Dedifferentiated amniotic fluid mesenchymal stem cell (primary cell): Measurements from ENCODE around the gene KLK11.

Experiments used
- DNase-seq: peaks from one replicate; pipeline ENCODE4 v3.0.0-alpha.2; 2016; ENCODE audit errors: extremely low spot score

Gene KLK11, protein sequence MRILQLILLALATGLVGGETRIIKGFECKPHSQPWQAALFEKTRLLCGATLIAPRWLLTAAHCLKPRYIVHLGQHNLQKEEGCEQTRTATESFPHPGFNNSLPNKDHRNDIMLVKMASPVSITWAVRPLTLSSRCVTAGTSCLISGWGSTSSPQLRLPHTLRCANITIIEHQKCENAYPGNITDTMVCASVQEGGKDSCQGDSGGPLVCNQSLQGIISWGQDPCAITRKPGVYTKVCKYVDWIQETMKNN

DNA sequence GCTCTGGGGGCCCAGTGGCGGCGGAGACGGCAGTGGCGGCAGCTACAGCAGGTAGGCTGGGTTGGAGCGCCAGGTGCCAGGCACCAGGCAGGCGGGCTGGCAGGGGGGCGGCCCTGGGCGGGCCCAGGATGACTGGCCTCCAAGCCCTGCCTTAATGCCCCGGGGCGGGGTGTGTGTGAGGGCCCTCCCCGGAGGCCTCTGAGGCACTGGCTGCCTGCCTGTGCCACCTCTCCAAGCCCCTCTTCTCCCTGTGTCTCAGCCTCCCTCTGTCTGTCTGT lies at the start of gene KLK11:
Gene KLK11 (minus strand): TSS at position 63 of the 278 bp plus-strand sequence. CDS start 985 bp downstream, outside the sequence.
- DNase-seq: no peak

DNA sequence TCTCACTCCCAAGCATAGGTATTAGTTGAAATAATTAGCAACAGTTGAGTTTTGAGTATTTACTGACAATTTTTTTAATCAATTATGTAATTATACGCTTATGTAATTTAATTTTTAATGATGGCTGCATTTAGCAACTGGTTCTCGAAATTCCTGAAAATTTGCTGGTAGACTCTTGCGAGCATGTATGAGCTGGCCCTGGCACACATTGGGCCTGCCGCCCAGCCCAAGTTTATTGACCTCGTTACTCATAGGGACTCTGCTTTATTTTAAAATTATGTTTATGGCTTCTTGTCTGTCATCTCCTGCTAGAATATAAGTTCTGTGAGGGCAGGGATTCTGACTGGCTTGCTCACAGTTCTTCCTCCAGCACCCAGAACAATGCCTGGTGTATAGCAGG lies 49.6 kb upstream of the KLK11 start:
- DNase-seq: no peak

DNA sequence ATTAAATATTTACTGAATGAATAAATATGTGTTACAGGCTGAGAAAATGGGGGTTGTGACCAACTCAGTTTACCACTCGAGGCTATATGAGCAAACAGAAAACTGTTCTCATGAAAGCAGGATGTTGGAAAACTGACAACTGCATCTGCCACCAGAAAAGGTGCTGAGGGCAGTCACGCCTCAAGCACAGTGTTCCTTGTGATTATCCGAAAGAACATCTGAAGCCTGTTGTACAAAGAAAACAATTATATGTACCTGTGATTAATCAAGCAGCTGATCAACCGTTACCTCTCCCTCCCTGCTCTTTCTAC lies 44.6 kb upstream of the KLK11 start:
- no peak for DNase-seq

DNA sequence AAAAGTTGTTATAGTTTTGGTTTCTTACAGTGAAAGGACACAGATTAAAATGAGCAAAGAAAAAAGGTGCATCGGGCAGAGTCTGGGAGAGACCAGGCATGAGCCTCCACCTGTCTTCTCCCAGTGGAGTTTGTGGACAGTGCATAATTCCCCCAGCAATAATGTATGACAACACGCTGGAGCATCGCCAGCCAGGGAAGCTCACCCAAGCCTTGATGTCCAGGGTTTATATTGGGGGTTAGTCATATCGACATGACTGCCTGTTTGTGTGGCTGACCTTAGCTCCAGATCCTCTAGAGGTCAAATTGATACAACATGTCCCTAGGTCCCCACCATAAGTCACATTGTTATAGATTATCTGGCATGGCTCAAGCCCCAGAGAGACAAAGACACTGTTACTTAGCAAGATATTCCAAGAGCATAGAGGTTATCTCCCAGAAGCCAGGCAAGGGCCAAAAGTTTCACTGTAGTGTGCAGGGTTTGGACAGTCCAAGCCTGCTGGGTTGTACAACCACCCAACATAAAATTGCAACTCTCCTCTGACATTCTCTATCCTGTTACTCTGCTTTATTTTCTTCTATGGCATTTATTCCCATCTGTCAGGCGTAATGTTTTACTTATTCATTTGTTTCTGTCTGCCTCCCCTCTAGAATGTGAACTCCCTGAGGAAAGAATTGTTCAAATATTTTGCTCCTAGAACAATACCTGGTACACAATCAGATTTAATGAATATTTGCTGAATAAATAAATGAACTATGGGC lies 44.1 kb upstream of the KLK11 start:
- DNase-seq: no peak

DNA sequence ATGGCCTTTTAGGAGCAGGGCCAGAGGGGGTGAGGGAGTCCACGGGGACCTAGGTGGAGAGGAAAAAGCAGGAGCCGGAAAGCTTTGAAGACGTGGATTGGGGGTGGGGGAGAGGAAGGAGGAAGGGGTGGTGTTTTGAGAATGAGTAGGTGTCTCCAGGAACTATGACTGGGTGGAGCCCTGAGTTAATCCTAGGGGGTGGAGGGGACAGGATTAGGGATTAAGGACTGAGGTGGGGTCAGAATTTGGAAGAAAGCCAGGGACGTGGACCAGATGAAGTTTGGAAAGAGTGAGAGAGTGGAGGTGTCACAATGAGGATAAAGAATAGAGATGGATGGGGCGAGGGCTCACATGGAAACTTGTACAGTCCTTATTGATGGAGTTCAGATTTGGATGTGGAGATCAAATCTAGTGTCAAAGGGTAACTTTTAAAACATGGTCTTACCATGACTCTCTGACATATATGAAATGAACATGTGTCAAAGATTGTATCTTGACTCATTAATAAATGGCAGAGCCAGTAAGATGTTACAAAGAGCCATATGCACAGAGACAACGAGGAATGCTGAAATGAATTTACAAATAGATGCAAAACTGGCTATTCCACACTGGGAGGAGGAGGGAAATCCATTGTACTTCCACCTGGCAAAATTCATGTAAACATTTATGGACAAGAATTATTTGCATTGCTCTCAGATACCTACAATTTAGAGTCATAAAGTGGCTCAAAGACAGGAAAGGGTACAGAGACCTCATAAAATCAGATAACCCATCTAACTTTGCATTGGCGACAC lies 40.2 kb upstream of the KLK11 start:
- no peak for DNase-seq

DNA sequence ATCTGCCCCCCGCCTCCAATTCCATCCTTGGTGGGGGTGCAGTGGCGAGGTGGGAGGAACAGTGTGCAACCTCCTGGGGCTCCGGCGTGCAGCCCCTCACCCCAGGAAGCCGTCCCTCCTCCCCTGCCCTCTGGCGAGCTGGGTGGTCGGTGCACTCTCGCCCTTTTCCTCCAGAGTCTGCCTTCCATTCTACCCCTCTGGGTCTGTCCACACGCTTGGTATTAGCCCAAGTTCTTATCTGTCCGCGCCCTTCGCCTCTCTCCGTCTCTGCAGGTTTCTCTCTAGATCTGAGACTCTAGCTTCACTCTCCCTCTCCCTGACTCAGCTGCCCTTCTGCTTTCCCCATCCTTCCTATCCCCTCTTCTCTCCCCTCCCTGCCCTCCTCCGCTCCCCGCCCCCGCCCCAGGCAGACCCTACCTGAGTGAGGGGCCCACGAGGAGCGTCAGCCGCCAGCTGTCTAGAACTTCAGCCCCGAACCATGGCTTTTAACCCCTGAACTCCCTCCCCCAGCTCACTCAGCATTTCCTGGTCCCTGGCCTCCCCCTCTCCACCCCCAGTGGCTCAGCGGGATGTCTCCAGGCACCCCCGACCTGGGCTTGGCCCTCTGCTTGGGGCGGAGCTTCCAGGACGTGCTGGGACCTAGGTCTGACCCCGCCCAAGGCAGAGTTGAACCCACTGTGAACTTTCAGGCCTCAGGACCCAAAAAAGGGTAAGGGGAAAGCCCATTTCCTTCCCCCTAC lies 39.0 kb upstream of the KLK11 start:
- DNase-seq: no peak

DNA sequence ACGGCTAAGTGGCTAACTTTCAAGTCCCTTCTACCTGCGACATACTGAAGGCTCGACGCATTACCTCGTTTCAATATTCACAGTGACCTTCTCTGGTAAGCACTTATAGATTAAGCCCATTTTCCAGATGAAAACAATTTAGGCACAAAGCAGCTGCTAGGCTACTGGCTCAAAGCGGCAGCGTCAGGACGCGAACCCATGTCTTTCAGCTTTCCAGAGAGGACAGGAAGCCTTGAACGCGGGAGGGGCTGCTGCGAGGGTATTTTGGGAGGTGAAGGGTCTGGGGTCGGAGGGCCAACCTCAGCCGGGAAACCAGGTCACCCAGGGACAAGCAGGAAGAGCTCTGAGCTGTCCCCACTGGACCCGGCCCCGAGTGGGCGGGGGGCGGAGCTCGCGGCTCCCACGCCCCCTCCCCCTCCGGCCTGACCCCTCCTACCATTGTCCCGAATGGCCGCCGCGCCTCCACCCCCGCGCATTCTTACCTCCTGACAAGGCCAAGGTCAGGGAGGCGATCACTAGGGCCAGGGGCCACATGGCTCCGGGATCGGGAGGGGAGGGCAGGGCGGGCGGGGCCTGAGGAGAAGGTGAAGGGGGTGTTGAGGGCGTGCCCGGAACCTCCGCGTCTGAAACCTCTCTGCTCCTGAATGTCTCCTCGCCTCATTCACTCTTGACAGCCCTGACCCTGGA lies 38.3 kb upstream of the KLK11 start, which contains the start of gene KLK13:
Gene KLK13 (minus strand): TSS at position 559 of the 687 bp plus-strand sequence. CDS start 25 bp downstream, at position 534.
- DNase-seq: no peak

DNA sequence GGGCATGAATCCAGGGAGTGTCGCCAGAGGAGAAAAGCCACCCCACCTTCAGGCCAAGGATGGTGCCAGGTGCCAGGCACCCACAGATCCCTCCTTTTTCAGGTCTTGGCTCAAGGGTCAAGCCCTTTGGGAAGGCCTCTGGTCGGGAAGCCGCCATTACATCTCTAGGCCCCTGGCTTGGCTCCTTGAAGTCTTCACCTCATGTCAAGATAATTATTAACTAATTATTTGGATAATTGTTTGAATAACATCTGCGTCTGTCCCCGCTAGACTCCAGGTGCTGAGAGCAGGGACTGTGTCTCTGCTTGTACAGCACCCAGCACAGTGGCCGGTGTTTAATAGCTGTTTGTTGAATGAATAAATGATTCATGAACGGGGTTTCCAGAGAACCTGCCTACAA lies 37.2 kb upstream of the KLK11 start:
- no peak for DNase-seq

DNA sequence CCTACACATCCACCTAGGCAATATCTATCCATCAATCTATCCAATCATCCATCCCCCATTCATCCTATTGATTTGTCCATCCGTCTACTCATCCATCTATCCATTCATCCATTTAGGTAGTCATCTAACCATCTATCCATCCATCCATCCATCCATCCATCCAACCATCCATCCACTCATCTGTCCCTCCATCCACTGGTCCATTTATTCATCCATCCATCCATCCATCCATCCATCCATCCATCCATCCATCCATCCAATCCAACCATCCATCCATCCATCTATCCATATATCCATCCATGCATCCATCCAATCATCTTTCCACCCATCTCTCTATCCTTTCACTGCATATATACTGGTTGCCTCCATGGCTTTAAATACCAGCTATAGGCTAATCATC lies 34.6 kb upstream of the KLK11 start:
- DNase-seq: no peak

DNA sequence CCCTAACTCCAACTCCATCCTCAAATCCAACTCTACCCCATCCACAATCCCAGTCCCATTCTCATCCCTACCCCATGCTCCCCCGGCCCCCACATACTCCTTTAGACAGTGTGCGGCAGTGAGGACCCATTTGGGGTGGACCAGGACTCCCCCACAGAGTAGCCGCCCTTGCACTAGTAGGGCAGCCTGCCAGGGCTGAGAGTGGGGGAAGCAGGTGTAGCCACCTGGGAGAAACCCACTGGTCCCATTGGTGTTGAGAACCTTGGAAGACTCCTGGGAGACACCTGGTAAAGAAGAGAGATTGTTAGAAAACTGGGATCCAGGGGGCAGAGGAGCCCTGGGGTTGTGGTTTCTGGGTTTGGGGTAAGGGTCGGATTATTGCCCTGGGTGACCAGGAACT lies 33.9 kb upstream of the KLK11 start:
- no peak for DNase-seq

DNA sequence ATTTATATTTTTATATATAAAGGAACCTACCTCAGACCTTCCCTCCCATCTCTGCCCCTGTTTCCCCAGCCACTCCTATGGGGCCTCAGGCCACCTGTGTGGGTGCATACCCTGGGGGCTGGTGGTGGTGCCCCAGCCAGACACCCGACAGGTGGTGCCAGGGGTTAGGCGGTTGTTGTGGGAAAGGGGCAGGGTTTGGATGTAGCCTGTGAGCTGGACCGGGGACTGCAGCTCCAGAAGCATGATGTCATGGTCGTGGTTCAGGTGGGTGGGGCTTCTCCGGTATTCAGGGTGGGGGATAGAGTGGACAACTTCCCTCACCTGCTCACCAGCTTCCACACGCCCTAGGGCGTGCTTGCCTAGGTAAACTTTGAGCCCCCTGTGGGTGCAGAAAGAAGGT lies 33.3 kb upstream of the KLK11 start:
- no peak for DNase-seq

DNA sequence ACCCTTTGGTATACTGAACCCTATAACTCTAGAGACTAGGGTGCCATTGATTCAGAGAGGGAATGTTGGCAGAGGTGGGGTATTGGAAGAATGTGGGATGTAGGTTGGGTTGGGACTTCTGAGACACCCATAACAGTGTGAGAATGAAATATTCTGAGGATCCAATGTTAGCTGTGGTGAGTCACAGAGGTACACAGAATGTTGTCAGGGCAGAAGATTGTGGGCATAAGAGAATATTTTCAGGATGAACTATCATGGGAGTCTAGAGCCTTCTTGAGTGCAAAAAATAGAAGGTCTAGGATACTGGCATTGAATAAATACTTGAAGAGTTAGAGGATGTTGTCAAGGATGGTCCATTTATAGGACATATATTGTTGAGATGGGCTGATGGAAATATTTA lies 29.4 kb upstream of the KLK11 start:
- no peak for DNase-seq

DNA sequence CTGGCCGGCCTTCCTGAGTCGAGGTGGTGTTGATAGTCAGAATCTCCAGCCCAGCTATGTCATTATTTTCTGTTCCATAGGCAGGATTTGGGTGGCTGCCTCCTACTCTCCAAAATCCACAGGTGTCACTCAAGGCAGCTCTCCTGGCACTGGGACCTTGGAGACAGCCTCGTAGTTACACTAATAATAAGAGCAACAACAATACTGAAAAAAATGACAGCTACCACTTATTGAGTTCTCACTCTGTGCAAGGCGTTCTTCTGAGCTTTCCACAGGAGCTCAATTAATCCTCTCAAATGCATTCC lies 20.6 kb upstream of the KLK11 start:
- no peak for DNase-seq

DNA sequence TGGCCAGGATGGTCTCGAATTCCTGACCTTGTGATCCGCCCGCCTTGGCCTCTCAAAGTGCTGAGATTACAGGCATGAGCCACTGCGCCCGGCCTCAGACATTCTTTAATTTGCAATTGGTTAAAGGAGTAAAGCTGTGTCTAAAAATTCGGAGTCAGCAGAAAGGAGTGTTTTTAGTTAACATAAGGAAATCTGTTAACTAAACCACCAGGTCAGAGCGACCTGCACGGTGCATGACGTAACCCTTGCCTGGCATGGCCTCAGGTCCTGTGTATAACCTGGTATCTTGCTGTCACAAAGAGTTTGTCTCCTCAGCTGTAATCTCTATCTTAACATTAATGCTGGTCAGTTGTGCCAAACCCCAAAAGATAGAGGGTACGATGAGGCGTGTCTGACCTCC lies 17.9 kb upstream of the KLK11 start:
- no peak for DNase-seq

DNA sequence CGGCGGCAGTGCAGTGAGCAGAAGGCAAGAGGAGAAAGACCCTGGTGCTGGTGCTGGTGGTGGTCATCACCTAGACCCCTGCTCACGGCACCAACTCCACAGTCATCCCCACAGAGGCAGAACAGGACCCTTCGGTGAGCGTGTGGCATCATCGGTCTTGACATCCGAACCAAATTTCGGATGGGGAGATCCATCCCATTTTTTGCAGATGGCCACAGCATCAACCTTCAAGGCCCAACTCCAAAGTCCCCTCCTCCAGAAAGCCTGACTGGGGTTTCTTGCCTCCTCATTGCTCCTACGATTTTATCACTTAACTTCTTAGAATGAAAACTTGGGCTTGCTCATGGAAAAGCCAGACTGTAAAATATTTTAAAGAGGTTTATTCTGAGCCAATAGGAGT lies 17.1 kb upstream of the KLK11 start:
- no peak for DNase-seq

DNA sequence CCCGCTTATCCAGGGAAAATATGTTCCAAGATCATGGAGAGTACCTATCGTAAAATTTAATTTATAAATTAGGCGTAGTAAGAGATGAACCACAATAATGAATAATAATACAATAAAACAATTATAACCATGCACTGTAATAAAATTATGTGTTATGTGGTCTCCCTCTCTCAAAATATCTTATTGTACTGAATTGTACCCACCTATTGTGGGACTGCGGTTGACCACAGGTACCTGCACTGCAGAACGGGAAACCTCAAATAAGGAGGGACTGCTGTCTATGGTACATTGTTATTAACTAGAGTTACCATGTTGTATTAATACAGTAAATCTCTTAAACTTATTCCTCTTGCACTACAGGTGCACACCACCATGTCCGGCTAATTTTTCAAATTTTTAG lies 13.7 kb upstream of the KLK11 start:
- no peak for DNase-seq

DNA sequence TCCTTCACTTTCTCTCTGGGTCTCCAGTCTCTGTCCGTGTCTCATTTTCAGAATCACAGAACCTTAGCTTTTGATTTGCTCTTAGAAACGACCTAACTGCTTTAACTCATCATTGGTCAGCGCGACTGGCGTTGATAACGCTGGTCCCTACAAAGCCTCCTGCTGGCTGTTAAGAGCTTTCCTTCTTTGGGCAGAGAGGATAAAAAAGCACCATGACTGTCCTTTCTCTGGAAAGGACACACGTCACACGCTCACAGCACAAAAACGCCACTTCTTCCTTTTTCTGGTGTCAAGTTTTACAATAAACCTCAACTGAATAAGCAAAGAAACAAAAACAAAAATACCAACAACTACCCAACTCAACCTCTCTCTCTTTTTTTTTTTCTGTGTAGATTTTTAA lies 10.1 kb upstream of the KLK11 start:
- DNase-seq: no peak

DNA sequence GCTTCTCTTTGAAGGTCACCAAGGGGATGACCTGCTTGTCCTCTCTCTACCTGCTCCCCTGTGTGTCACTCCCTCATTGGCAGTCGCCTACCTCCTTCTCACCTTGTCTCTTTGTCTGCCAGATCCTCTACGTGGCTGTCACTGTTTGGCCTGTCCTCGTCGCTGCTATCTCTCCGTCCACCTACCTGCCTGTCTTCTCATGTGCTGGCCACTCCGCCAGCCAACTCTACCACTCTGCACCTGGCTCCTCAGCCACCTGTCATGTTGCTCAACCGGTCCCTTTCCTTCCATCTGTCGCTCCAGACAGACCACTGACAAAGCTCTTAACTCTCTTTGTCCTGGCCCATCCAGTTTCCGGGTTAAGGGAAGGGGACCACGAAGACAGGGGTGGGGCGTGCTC lies 8.3 kb upstream of the KLK11 start, which contains the start of gene KLK12:
Gene KLK12 (minus strand): TSS at position 299 of the 400 bp plus-strand sequence. CDS start 381 bp downstream, outside the sequence.
- no peak for DNase-seq

DNA sequence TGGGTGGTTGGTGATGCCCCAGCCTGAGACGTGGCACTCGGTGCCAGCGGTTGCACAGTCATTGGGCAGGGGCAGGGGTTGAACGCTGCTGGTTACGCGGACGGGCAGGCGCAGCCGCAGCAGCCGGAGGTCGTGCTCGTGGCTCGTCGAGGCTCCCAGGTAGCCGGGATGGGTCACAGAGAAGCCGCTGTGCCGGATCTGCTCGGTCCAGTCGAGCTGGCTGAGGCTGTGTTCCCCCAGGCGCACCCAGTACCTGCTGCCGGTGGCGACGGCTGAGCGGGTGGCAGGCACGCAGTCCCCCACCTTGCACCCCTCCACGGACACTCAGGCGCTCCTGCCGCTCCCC lies 5.4 kb upstream of the KLK11 start:
- DNase-seq: no peak

DNA sequence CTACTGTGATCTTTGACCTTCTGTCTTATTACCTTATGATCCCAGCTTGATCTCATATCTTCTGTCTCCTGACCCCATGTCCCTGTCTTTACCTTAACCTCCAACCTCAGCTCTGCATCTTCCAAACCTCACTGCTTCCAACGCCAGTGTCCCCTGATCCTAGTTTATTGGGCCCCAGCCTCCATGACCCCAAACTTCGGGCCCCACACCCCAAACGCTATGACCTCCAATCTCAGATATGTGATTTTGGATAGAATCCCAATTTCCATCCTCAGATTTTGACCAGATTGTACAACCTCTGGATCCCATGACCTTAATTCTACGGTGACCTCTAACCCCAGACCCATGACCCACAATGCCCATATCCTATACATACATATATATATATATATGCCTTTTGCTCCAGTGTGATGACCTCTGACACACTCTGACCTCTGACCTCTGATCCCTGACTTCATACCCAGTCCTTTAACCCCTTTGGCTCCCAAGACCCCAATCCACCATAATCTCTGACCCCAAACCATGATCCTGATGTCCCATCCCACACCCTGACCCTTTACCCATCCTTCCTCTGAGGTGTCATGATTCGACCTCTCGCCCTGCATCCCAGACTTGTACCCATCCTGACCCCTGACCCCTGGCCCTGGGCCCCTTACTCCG lies 4.9 kb upstream of the KLK11 start:
- DNase-seq: no peak

DNA sequence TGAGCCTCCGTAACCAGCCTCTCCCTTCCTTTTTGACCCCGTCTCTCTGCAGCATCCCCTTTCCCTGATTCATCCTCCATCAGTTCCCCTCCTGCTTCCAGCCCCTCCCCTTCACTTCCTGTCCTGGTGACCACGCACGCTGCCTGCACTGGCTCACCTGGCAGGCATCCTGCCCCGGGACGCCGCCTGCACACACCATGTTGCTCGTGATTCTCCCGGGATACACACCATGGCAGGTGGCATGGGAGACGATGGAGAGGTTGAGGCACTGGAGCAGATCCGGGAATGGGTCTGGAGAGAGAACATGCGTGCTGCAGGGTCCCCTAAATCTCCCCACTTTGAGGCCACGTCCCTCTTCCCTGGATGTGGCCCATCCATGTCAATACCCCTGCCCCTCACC lies 4.2 kb upstream of the KLK11 start:
- no peak for DNase-seq
